ENCODE measurements around the gene SPEF2. TPM values are rescaled to one million over a fixed set of nuclear protein-coding genes. Genes with fewer than 3 reads are reported as not detected.

Gene SPEF2
- total and polyA plus RNA-seq, 9 of the 15 experiments (the other 6 are each of a cell fraction or from before 2014, with no cell fraction given), result 0.11 to 0.62 (median 0.20) TPM; not detected in 2

DNA sequence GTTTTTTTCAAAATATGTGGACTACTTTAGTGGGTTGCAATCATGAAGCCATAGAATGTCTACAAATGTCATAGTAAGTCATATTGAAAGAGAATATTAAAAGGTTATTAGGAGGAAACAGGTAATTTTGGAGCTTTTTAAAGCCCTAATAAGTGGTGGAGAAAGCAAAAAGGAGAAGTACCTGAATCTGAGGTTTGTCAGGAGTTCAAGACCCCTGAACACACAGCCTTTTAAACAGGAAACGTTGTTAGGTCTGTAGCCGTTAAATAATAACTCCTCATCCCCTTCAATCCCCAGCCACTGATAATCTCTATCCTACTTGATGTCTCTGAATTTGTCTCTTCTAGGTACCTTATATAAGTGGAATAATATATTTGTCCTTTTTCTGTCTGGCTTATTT is 51.1 kb downstream of the SPEF2 start (continued):
- TF ChIP-seq, protein P1, sequence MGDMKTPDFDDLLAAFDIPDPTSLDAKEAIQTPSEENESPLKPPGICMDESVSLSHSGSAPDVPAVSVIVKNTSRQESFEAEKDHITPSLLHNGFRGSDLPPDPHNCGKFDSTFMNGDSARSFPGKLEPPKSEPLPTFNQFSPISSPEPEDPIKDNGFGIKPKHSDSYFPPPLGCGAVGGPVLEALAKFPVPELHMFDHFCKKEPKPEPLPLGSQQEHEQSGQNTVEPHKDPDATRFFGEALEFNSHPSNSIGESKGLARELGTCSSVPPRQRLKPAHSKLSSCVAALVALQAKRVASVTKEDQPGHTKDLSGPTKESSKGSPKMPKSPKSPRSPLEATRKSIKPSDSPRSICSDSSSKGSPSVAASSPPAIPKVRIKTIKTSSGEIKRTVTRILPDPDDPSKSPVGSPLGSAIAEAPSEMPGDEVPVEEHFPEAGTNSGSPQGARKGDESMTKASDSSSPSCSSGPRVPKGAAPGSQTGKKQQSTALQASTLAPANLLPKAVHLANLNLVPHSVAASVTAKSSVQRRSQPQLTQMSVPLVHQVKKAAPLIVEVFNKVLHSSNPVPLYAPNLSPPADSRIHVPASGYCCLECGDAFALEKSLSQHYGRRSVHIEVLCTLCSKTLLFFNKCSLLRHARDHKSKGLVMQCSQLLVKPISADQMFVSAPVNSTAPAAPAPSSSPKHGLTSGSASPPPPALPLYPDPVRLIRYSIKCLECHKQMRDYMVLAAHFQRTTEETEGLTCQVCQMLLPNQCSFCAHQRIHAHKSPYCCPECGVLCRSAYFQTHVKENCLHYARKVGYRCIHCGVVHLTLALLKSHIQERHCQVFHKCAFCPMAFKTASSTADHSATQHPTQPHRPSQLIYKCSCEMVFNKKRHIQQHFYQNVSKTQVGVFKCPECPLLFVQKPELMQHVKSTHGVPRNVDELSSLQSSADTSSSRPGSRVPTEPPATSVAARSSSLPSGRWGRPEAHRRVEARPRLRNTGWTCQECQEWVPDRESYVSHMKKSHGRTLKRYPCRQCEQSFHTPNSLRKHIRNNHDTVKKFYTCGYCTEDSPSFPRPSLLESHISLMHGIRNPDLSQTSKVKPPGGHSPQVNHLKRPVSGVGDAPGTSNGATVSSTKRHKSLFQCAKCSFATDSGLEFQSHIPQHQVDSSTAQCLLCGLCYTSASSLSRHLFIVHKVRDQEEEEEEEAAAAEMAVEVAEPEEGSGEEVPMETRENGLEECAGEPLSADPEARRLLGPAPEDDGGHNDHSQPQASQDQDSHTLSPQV (IDR thresholded peaks at IDR 0.05), result no peak
- TF ChIP-seq TAF9B (IDR thresholded peaks at IDR 0.05; ENCODE audit: partially characterized antibody), result no peak
- no peak for TF ChIP-seq ZNF445 (CRISPR knock-in tag; IDR thresholded peaks at IDR 0.05; ENCODE audit: low read depth)
- TF ChIP-seq ZBTB7A (IDR thresholded peaks at IDR 0.05; ENCODE audit: borderline replicate concordance, control insufficient read depth, low read depth, low read length), result no peak
- no peak for TF ChIP-seq TEAD1 (CRISPR knock-in tag; IDR thresholded peaks at IDR 0.05)

DNA sequence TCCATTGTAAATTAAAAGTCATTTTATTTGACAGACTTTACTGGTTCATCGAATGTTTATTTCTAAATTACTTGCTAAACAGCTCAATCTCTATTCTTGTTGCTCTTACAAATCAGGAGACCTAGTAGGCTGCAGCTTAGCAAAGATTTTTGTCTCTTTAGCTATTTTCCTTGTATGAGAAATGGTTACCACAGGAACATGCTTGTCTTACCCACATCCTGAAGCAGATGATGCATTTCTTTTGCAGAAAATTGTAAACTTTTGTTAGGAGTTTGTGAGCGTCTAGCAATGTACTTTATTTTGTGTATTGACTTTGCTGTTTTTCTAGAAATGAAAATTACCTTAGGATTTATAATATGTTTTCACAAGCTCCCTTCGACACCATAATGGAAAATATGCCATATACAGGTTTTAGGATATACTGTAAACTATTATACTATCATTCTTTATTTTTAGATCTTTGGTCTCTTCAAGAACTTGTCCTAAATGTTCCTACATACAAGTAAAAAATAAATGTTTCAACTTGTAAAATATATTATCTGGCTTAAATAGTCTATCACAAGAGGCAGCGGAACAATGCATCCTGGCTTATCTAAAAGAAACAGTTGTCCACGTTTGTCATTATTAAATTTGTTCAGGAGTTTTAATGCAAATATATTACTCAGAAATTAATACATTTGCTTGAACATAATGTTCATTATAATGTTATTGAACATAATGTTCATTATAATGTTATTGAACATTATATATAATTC is 54.1 kb downstream of the SPEF2 start:
- BruUV-seq (replicated peaks), result no TSS peak
- no peak for ATAC-seq
- TF ChIP-seq KLF16 (IDR thresholded peaks at IDR 0.05) (no peak), ETV6 (IDR thresholded peaks at IDR 0.05; ENCODE audit: borderline replicate concordance in 1 of 2, low read depth in 2 of 2, low read length in 1 of 2) (no peak), ETV6 (CRISPR knock-in tag; IDR thresholded peaks at IDR 0.05; ENCODE audit: borderline replicate concordance) (no peak), NEUROD1 (IDR thresholded peaks at IDR 0.05; ENCODE audit: borderline replicate concordance, low read depth, low read length, partially characterized antibody) (no peak), ETS2 (tag; IDR thresholded peaks at IDR 0.05; ENCODE audit: borderline replicate concordance, poor library complexity, severe bottlenecking) (no peak), ZNF384 (IDR thresholded peaks at IDR 0.05; ENCODE audit: low read depth, low read length) (no peak), KLF10 (CRISPR knock-in tag; IDR thresholded peaks at IDR 0.05) (no peak), POLR2H (tag; IDR thresholded peaks at IDR 0.05; ENCODE audit: low read depth) (no peak)
- TF ChIP-seq, protein P2, sequence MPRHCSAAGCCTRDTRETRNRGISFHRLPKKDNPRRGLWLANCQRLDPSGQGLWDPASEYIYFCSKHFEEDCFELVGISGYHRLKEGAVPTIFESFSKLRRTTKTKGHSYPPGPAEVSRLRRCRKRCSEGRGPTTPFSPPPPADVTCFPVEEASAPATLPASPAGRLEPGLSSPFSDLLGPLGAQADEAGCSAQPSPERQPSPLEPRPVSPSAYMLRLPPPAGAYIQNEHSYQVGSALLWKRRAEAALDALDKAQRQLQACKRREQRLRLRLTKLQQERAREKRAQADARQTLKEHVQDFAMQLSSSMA (CRISPR knock-in tag; IDR thresholded peaks at IDR 0.05), result no peak
- TF ChIP-seq, protein P3, sequence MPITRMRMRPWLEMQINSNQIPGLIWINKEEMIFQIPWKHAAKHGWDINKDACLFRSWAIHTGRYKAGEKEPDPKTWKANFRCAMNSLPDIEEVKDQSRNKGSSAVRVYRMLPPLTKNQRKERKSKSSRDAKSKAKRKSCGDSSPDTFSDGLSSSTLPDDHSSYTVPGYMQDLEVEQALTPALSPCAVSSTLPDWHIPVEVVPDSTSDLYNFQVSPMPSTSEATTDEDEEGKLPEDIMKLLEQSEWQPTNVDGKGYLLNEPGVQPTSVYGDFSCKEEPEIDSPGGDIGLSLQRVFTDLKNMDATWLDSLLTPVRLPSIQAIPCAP (CRISPR knock-in tag; IDR thresholded peaks at IDR 0.05; ENCODE audit: borderline replicate concordance), result no peak

More for the DNA sequence above, 54.1 kb downstream of the SPEF2 start:
- under 1% methylated on average over 5 of the region's 5 CpGs for WGBS (ENCODE audit: insufficient coverage, low coverage, missing lambda C conversion rate)
- ChIA-PET POLR2A (no interaction called here), CTCF (ENCODE audit: low intra/inter-chr PET ratio) (no interaction called here)
- H3K9me1 ChIP-seq (ENCODE audit: control insufficient read depth, insufficient read depth, low read length), result no peaks in the 10 kb centered on the region
- H3K9ac ChIP-seq (ENCODE audit: insufficient read depth in 1 of 2, low read depth in 2 of 2, low read length in 2 of 2), result no peak overlapping the region
- H3K27ac ChIP-seq (ENCODE audit: extremely low read depth, low read depth, low read length), result no peak overlapping the region
- no peaks in the 10 kb centered on the region for H3K9me3 ChIP-seq (replicated peaks; ENCODE audit: control insufficient read depth, insufficient read depth, low read depth, low read length)
- no peak overlapping the region for H3K4me3 ChIP-seq
- intact Hi-C loops (cut with micrococcal nuclease), result no loop called here
- no peak overlapping the region for H2AFZ ChIP-seq (ENCODE audit: low read depth, low read length)
- FAIRE-seq (no peak), DNase-seq (ENCODE audit: extremely low read depth in 1 of 4, low spot score in 3 of 4) (no peak)
- no peaks in the 10 kb centered on the region for H4K20me1 ChIP-seq (replicated peaks; ENCODE audit: control insufficient read depth, insufficient read depth, low read length)
- no peaks in the 10 kb centered on the region for H3K27me3 ChIP-seq (ENCODE audit: control insufficient read depth in 2 of 2, insufficient read depth in 2 of 2, low read length in 2 of 2)
- H3K4me2 ChIP-seq (ENCODE audit: insufficient read depth, low read length), result no peak overlapping the region
- in situ Hi-C loops (cut with MboI), result no loop called here
- H3K4me1 ChIP-seq (replicated peaks in 1 of 2; ENCODE audit: control insufficient read depth in 2 of 2, insufficient read depth in 2 of 2, low read length in 2 of 2), result no peaks in the 10 kb centered on the region
- no peaks in the 10 kb centered on the region for H3K36me3 ChIP-seq (ENCODE audit: control insufficient read depth, insufficient read depth, low read length)
- no peaks in the 10 kb centered on the region for H3K79me2 ChIP-seq (ENCODE audit: control insufficient read depth, insufficient read depth, low read length)
